GM12878 (cell line): Measurements from ENCODE around the gene ORM2.
"Not testable (repeated sequence)": the region's sequence is repeated elsewhere in the genome, so short reads cannot be mapped to it uniquely, and the experiment has no call there.

Experiments used
- CBFB ChIP-seq: IDR thresholded peaks from 2 replicates; pipeline ENCODE4 v1.6.1; 2016; ENCODE audit warnings: antibody characterized with exemption, low read depth
- CTCF ChIP-seq, 3 experiments: IDR thresholded peaks in 2 of 3; conservative IDR thresholded peaks in 1 of 3; 2 replicates each; pipeline ENCODE4 v1.5.1; 2011; ENCODE audit warnings: low read depth in 3 of 3, low read length in 3 of 3, mild to moderate bottlenecking in 3 of 3, control low read depth in 2 of 3, moderate library complexity in 2 of 3, inconsistent platforms in 1 of 3, mixed read lengths in 1 of 3; ENCODE audit not compliant: control insufficient read depth in 2 of 3, insufficient read depth in 1 of 3; ENCODE audit errors: extremely low read depth in 1 of 3
- FOXM1 ChIP-seq: IDR thresholded peaks from 2 replicates; pipeline ENCODE4 v1.6.1; 2012; ENCODE audit warnings: low read depth, mild to moderate bottlenecking, inconsistent platforms, low read length, moderate library complexity
- MYC ChIP-seq: IDR thresholded peaks from 2 replicates; pipeline ENCODE4 v1.6.1; 2011; ENCODE audit warnings: mild to moderate bottlenecking, low read length, moderate library complexity, inconsistent platforms; ENCODE audit not compliant: insufficient read depth, insufficient replicate concordance, insufficient read length, severe bottlenecking
- POLR2A ChIP-seq: IDR thresholded peaks from 2 replicates; pipeline ENCODE4 v1.6.1; 2011; ENCODE audit warnings: low read depth, mild to moderate bottlenecking, low read length
- POLR2AphosphoS5 ChIP-seq: IDR thresholded peaks from 2 replicates; pipeline ENCODE4 v1.6.1; 2011; ENCODE audit warnings: mild to moderate bottlenecking, low read length, inconsistent platforms
- REST ChIP-seq: IDR thresholded peaks from 2 replicates; pipeline ENCODE4 v1.6.1; 2012; ENCODE audit warnings: mild to moderate bottlenecking, low read depth, low read length
- TCF7 ChIP-seq: IDR thresholded peaks from 2 replicates; pipeline ENCODE4 v1.6.1; 2014; ENCODE audit warnings: antibody characterized with exemption, borderline replicate concordance
- TF ChIP-seq, protein P1 (sequence below): IDR thresholded peaks from 2 replicates; pipeline ENCODE4 v1.6.1; 2011; ENCODE audit warnings: low read depth, mild to moderate bottlenecking, low read length, moderate library complexity, borderline replicate concordance; ENCODE audit errors: extremely low read depth

DNA sequence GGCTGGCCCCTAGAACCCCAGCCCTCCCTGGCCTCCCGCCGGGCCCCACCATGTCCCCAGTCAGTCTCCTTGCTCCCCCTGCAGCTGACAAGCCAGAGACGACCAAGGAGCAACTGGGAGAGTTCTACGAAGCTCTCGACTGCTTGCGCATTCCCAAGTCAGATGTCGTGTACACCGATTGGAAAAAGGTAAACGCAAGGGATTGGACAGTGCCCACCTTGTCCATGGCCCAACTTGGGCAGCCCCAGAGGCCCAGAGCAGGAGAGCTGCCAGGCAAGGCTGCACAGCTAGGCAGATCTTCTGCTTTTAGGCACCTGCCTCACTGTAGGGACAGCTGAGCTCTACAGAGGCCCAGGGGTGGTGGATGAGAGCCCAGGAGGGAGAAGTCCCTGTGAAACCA, 4.7 kb upstream of the ORM2 start:
- TF ChIP-seq CTCF (IDR thresholded peaks at IDR 0.05 in 2 of 3, conservative IDR thresholded peaks at IDR 0.05 in 1 of 3; ENCODE audit: control insufficient read depth in 2 of 3, extremely low read depth in 1 of 3, insufficient read depth in 1 of 3, low read depth in 3 of 3, low read length in 3 of 3); MYC; REST; TCF7; POLR2A; FOXM1; CBFB; POLR2AphosphoS5: not testable (repeated sequence)
- TF ChIP-seq, protein P1, sequence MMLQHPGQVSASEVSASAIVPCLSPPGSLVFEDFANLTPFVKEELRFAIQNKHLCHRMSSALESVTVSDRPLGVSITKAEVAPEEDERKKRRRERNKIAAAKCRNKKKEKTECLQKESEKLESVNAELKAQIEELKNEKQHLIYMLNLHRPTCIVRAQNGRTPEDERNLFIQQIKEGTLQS = not testable (repeated sequence)
